GM12872 (cell line): ENCODE measurements around the gene RHBDF2.
A peak's percentile ranks its signal among the peaks of the same experiment; 100 is the strongest.

ENCODE experiments used
- TF ChIP-seq, protein P1 (sequence below): IDR thresholded peaks from 3 replicates; pipeline ENCODE4 v1.5.1; 2011; ENCODE audit warnings: low read depth, mild to moderate bottlenecking, low read length, moderate library complexity; ENCODE audit not compliant: insufficient read depth

The RHBDF2 gene

DNA sequence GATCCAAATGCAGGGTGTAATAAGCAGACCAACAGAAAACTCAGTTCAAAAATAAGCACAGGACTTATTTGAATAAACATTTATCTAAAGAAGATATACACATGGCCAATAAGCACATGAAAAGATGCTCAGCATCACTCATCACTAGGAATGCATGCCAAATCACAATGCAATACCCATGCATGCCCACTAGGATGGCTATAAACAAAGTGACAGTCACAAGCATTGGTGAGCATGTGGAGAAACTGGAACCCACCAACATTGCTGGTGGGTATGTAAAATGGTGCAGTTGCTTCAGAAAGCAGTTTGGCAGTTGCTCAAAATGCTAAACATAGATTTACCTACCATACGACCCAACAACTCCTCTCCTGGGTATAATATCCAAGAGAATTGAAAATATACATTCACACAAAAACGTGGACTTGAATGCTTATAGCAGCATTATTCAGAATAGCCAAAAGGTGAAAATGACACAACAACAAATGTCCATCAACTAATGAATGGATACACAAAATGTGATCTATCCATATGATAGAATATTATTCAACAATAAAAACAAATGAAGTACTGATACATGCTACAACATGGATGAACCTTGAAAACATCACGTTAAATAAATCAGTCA is 68.4 kb downstream of the RHBDF2 start:
- TF ChIP-seq, protein P1, sequence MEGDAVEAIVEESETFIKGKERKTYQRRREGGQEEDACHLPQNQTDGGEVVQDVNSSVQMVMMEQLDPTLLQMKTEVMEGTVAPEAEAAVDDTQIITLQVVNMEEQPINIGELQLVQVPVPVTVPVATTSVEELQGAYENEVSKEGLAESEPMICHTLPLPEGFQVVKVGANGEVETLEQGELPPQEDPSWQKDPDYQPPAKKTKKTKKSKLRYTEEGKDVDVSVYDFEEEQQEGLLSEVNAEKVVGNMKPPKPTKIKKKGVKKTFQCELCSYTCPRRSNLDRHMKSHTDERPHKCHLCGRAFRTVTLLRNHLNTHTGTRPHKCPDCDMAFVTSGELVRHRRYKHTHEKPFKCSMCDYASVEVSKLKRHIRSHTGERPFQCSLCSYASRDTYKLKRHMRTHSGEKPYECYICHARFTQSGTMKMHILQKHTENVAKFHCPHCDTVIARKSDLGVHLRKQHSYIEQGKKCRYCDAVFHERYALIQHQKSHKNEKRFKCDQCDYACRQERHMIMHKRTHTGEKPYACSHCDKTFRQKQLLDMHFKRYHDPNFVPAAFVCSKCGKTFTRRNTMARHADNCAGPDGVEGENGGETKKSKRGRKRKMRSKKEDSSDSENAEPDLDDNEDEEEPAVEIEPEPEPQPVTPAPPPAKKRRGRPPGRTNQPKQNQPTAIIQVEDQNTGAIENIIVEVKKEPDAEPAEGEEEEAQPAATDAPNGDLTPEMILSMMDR, result peak; percentile 71

DNA sequence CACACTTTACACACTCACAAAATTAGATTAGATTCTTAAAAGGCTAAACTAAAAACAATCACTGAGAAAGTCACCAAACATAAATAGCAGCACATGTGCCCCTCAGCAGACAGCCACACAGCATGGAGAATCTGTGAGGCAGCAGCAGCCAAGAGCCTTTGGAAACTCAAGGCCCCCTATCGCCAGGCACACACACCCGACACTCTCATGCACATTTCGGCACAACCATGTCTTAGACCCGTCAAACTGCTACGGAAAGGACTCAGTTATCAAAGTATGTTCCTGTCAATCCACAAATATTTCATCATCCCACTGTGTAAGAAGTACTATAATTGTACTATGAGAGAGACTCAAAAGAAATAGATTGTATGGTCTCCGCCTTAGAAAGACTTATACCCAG is 69.2 kb downstream of the RHBDF2 start:
- TF ChIP-seq, protein P1, result no peak

DNA sequence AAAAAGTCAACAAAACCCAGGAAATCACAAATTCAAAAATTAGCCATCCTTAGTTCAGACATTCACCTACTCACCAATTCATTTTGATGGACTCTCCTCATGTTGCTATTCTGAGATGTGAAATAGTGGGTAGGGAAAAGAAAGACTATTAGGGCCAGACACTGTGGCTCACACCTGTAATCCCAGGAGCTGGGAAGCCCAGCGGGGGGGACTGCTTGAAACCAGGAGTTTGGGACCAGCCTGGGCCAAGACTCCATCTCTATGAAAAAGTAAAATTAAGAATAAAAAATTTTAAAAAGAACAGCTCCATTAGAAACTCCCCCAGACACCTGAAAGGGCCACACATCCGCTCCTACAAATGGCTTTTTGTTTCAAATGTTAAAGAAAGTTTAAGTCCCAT is 69.7 kb downstream of the RHBDF2 start:
- TF ChIP-seq, protein P1, result no peak

DNA sequence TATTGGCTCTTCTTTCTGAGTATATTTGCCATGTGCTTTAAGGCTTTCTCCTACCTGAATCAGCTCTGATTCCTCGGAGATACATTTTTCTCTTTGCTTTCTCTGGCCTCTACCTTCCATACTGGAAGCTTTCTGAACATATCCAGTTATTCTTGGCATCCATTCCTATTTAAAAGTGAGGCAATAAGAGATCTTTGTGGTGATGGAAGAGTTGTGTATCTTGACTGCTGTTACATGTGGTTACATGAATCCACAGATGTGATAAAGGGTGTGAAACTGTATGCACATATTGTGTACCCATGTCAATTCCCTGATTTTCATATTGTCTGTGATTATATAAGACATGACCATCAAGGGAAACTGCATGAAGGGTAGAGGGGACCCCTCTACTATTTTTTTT is 72.7 kb downstream of the RHBDF2 start:
- TF ChIP-seq, protein P1, result no peak

DNA sequence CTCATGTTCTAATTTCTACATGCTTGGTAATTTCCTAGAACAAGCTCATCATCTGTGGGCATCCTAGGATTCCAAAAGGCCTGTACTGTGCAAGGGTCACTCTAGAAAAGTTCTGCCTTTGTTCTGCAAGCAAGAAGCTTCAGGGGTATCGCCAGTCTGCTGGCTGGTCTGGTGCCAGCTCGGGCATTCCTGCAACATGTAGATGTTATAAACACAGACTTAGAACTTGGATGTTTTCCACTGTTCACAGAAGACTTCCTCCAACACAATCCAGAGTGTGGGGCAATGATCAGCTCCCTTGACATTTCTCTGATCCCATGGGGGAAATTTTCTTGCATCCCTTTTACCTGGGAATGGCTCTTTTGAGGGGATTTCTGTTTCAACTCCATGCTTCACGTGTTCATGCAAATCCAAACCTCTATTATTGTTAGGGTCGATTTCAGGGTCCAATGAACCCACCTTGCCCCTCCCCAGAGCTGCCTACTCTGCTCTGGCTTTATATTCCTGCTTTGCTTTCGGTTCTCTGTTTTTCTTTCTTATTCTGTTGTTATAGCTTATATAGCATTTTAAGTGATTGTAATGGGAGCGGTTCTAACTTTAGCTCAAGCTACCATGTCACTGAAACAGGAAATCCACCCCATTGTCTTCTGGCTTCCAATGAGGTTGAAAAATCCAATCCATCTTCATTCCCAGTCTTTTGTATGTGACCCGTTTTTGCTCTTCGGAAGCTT is 73.6 kb downstream of the RHBDF2 start:
- TF ChIP-seq, protein P1, result no peak

DNA sequence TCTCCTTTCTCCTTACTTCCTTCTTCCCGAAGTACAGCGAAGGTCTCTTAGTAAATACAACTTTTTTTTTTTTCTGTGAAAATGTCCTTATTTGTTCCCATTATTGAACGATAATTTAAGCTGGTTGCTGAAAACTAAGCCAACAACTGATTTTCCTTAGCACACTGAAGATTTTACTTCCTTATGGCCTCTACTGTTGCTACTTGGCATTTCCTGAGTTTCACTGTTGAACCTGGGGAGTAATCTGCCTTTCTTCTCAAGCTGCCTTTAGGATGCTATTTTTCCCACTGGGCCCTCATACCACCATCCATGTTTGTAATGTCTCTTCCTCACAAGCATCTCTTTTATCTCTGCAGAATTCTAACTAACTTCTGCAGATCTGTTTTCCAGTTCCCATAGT is 74.4 kb downstream of the RHBDF2 start:
- TF ChIP-seq, protein P1, result no peak

DNA sequence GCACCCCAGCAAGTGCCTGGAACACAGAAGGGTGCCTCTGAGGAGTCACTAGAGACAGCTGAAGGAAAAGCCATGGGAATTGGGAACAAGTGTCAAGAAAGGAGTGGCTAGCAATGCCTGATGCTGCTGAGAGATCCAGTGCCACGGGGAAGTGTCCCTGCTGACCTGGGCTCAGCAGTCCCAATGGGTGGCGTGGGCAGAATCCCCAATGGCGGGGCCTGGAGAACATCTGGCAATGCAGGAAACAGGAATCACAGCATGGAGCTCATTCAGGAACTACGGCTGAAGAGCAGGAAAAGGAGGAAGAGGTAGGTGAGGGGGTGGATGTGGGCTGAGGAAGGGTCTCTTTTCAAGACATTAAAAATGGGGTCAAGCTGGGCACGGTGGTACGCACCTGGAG is 78.4 kb downstream of the RHBDF2 start:
- TF ChIP-seq, protein P1, result no peak
